Suppressor macrophage treated with lipopolysaccharide for 1 hour (primary cell): ENCODE measurements around the gene FAM89B.
A peak's percentile ranks its signal among the peaks of the same experiment; 100 is the strongest.
"Not testable (repeated sequence)": the region's sequence is repeated elsewhere in the genome, so short reads cannot be mapped to it uniquely, and the experiment has no call there.

Source experiments
- DNase-seq, 3 donors: peaks; one replicate each; pipeline ENCODE4 v3.0.0-alpha.2; 2020 to 2022

FAM89B gene

GRCh38 chr11:65558002-65558929 lies 14.1 kb upstream of the FAM89B start, which contains the start of gene LTBP3:
Gene LTBP3, minus strand, starts transcription at chr11:65558359. Its CDS starts 400 bp downstream, at chr11:65557959.
- peak; percentile 63 to 86 (median 67) for DNase-seq

- DNase-seq, result no peak
Observed at GRCh38 chr11:65558930-65559509, 13.3 kb upstream of the FAM89B start.

GRCh38 chr11:65559535-65559934 lies 12.8 kb upstream of the FAM89B start:
- no peak for DNase-seq

GRCh38 chr11:65559951-65560537 lies 12.3 kb upstream of the FAM89B start:
- no peak for DNase-seq

GRCh38 chr11:65560555-65561418 lies 11.6 kb upstream of the FAM89B start:
- DNase-seq, result no peak

GRCh38 chr11:65562020-65562419 lies 10.3 kb upstream of the FAM89B start:
- DNase-seq, result no peak

- DNase-seq, result no peak
Observed at GRCh38 chr11:65562788-65563187, 9.6 kb upstream of the FAM89B start.

GRCh38 chr11:65563601-65564000 lies 8.7 kb upstream of the FAM89B start:
- peak; percentile 45 to 55 (median 51) for DNase-seq

GRCh38 chr11:65564879-65565559 lies 7.3 kb upstream of the FAM89B start:
- not testable (repeated sequence) for DNase-seq

- no peak for DNase-seq
Observed at GRCh38 chr11:65565624-65566453, 6.5 kb upstream of the FAM89B start.

- DNase-seq, result peak in 1 of 3 donors; percentile 52
Observed at GRCh38 chr11:65569164-65569972, 3.0 kb upstream of the FAM89B start.

- peak; percentile 99 for DNase-seq
Observed at GRCh38 chr11:65569973-65570918, 2.1 kb upstream of the FAM89B start, which contains the start of gene ZNRD2. Gene ZNRD2, plus strand, starts transcription at chr11:65570477. Its CDS starts 15 bp downstream, at chr11:65570492.

GRCh38 chr11:65571420-65571819 lies 918 bp upstream of the FAM89B start:
- DNase-seq, result no peak

GRCh38 chr11:65571940-65572339 lies 398 bp upstream of the FAM89B start:
- DNase-seq, result no peak

- DNase-seq, result no peak
Observed at GRCh38 chr11:65573391-65574079, 1.2 kb downstream of the FAM89B start.

- DNase-seq, result peak; percentile 99 to 100 (median 99)
Observed at GRCh38 chr11:65574109-65574810, 1.9 kb downstream of the FAM89B start.

- no peak for DNase-seq
Observed at GRCh38 chr11:65574811-65575567, 2.7 kb downstream of the FAM89B start.
